Measurements from ENCODE around the gene RIT2. TPM values are rescaled to one million over a fixed set of nuclear protein-coding genes. Genes with fewer than 3 reads are reported as not detected.

RIT2 gene
- total RNA-seq, 1 donor from 2014 or later, result not detected

- peaks cover 2% of the 10 kb centered on the region for H3K9me3 Mint-ChIP-seq (ENCODE audit: unreplicated experiment)
- no peak overlapping the region for H3K27ac Mint-ChIP-seq (ENCODE audit: unreplicated experiment)
- H3K4me1 Mint-ChIP-seq (ENCODE audit: low read depth, unreplicated experiment), result peaks cover 14% of the 10 kb centered on the region
- H3K4me3 Mint-ChIP-seq (ENCODE audit: unreplicated experiment), result no peak overlapping the region
- peak; percentile 38 for DNase-seq
- no peak for TF ChIP-seq CTCF (IDR thresholded peaks at IDR 0.05; ENCODE audit: partially characterized antibody, unreplicated experiment)
- H3K27me3 Mint-ChIP-seq (ENCODE audit: unreplicated experiment), result peaks cover 1% of the 10 kb centered on the region
- no peaks in the 10 kb centered on the region for H3K36me3 Mint-ChIP-seq (ENCODE audit: unreplicated experiment)
Observed at GRCh38 chr18:43046322-43046721, 69.2 kb downstream of the RIT2 start.

GRCh38 chr18:43043626-43044025 is 71.9 kb downstream of the RIT2 start:
- TF ChIP-seq CTCF (IDR thresholded peaks at IDR 0.05; ENCODE audit: partially characterized antibody, unreplicated experiment), result no peak
- Mint-ChIP-seq H3K4me1 (ENCODE audit: low read depth, unreplicated experiment) (peaks cover 4% of the 10 kb centered on the region), H3K4me3 (ENCODE audit: unreplicated experiment) (no peak overlapping the region), H3K27ac (ENCODE audit: unreplicated experiment) (no peak overlapping the region), H3K9me3 (ENCODE audit: unreplicated experiment) (peaks cover 2% of the 10 kb centered on the region), H3K36me3 (ENCODE audit: unreplicated experiment) (no peaks in the 10 kb centered on the region), H3K27me3 (ENCODE audit: unreplicated experiment) (no peaks in the 10 kb centered on the region)
- DNase-seq, result no peak

- H3K4me3 Mint-ChIP-seq (ENCODE audit: unreplicated experiment), result no peak overlapping the region
- no peak for TF ChIP-seq CTCF (IDR thresholded peaks at IDR 0.05; ENCODE audit: partially characterized antibody, unreplicated experiment)
- no peaks in the 10 kb centered on the region for H3K36me3 Mint-ChIP-seq (ENCODE audit: unreplicated experiment)
- H3K9me3 Mint-ChIP-seq (ENCODE audit: unreplicated experiment), result peaks cover 2% of the 10 kb centered on the region
- no peaks in the 10 kb centered on the region for H3K27me3 Mint-ChIP-seq (ENCODE audit: unreplicated experiment)
- no peak for DNase-seq
- no peaks in the 10 kb centered on the region for H3K4me1 Mint-ChIP-seq (ENCODE audit: low read depth, unreplicated experiment)
- H3K27ac Mint-ChIP-seq (ENCODE audit: unreplicated experiment), result no peak overlapping the region
Observed at GRCh38 chr18:43040281-43040680, 75.2 kb downstream of the RIT2 start.

GRCh38 chr18:43034683-43035500 is 80.6 kb downstream of the RIT2 start:
- no peak for DNase-seq
- no peaks in the 10 kb centered on the region for H3K27me3 Mint-ChIP-seq (ENCODE audit: unreplicated experiment)
- no peaks in the 10 kb centered on the region for H3K9me3 Mint-ChIP-seq (ENCODE audit: unreplicated experiment)
- no peaks in the 10 kb centered on the region for H3K36me3 Mint-ChIP-seq (ENCODE audit: unreplicated experiment)
- TF ChIP-seq CTCF (IDR thresholded peaks at IDR 0.05; ENCODE audit: partially characterized antibody, unreplicated experiment), result no peak
- no peaks in the 10 kb centered on the region for H3K4me1 Mint-ChIP-seq (ENCODE audit: low read depth, unreplicated experiment)
- H3K4me3 Mint-ChIP-seq (ENCODE audit: unreplicated experiment), result no peak overlapping the region
- no peak overlapping the region for H3K27ac Mint-ChIP-seq (ENCODE audit: unreplicated experiment)

- Mint-ChIP-seq H3K36me3 (ENCODE audit: unreplicated experiment) (no peaks in the 10 kb centered on the region), H3K27ac (ENCODE audit: unreplicated experiment) (no peak overlapping the region), H3K9me3 (ENCODE audit: unreplicated experiment) (no peaks in the 10 kb centered on the region), H3K4me3 (ENCODE audit: unreplicated experiment) (no peak overlapping the region), H3K4me1 (ENCODE audit: low read depth, unreplicated experiment) (no peaks in the 10 kb centered on the region), H3K27me3 (ENCODE audit: unreplicated experiment) (no peaks in the 10 kb centered on the region)
- no peak for TF ChIP-seq CTCF (IDR thresholded peaks at IDR 0.05; ENCODE audit: partially characterized antibody, unreplicated experiment)
- no peak for DNase-seq
Observed at GRCh38 chr18:43031169-43031568, 84.3 kb downstream of the RIT2 start.
